ENCODE data around the gene THRB. TPM values are rescaled to one million over a fixed set of nuclear protein-coding genes. Genes with fewer than 3 reads are reported as not detected.

THRB gene
- total RNA-seq, 1 experiment from 2014 or later, result 9.7 TPM

- Histone ChIP-seq H3F3A (ENCODE audit: insufficient read depth, low read depth) (no peaks in the 10 kb centered on the region), H3K27ac (no peak overlapping the region), H3K9me3 (ENCODE audit: insufficient read depth, low read depth) (no peaks in the 10 kb centered on the region), H3K36me3 (ENCODE audit: low read depth) (no peaks in the 10 kb centered on the region), H3K27me3 (ENCODE audit: insufficient read depth, low read depth) (no peaks in the 10 kb centered on the region), H3K79me2 (ENCODE audit: low read depth) (no peaks in the 10 kb centered on the region), H3K9me2 (ENCODE audit: insufficient read depth) (no peaks in the 10 kb centered on the region), H3K4me2 (no peak overlapping the region), H4K20me1 (ENCODE audit: insufficient read depth) (no peaks in the 10 kb centered on the region), H3K4me1 (replicated peaks; ENCODE audit: insufficient read depth) (no peaks in the 10 kb centered on the region), H2AFZ (no peak overlapping the region), H3K4me3 (no peak overlapping the region)
- DNase-seq, result no peak
- ChIA-PET CTCF (interaction anchor here (0.7 kb wide), 1 partner anchor 75 kb away, joined by 8 read pairs; no protein-coding TSS in a partner anchor), POLR2A (ENCODE audit: unreplicated experiment) (no interaction called here)
- TF ChIP-seq, protein P1, sequence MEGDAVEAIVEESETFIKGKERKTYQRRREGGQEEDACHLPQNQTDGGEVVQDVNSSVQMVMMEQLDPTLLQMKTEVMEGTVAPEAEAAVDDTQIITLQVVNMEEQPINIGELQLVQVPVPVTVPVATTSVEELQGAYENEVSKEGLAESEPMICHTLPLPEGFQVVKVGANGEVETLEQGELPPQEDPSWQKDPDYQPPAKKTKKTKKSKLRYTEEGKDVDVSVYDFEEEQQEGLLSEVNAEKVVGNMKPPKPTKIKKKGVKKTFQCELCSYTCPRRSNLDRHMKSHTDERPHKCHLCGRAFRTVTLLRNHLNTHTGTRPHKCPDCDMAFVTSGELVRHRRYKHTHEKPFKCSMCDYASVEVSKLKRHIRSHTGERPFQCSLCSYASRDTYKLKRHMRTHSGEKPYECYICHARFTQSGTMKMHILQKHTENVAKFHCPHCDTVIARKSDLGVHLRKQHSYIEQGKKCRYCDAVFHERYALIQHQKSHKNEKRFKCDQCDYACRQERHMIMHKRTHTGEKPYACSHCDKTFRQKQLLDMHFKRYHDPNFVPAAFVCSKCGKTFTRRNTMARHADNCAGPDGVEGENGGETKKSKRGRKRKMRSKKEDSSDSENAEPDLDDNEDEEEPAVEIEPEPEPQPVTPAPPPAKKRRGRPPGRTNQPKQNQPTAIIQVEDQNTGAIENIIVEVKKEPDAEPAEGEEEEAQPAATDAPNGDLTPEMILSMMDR (conservative IDR thresholded peaks at IDR 0.05), result no peak
- TF ChIP-seq EZH2 (IDR thresholded peaks at IDR 0.05; ENCODE audit: low read depth), result no peak
- BruUV-seq (replicated peaks), result no TSS peak
- intact Hi-C loops (cut with micrococcal nuclease; ENCODE audit: unreplicated experiment), result loop anchor here (10.0 kb wide), 2 partner anchors 53 to 103 kb away; no protein-coding TSS in a partner anchor
Observed at GRCh38 chr3:24261521-24261920, 233.1 kb downstream of the THRB start.

DNA sequence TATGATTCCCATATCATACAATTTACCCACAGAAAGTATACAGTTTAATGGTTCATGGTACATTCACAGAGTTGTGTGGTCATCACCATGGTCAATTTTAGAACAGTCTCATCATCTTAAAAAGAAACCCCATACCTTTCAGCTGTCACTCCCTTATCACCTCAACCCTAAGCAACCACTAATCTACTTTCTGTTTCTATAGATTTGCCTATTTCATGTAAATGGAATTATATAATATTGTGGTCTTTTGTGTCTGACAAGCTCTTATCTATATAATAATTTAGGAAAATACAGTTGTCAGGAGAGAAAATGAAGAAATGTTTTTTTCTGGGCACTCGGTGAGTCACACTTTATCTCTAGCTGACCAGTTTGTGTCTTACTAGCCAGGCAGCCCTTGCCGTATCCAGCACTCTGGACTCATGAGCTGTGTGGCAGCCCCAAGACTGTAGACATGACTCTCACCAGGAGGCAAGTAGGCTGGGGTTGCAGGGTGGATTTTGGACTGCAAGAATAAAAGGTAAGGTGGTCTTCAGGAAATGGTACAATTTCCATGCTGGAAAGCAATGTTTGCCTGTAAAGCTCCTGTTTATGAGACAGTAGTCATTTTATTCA, 234.6 kb downstream of the THRB start:
- Histone ChIP-seq H2AFZ (no peak overlapping the region), H3K4me2 (no peak overlapping the region), H3F3A (ENCODE audit: insufficient read depth, low read depth) (no peaks in the 10 kb centered on the region), H4K20me1 (ENCODE audit: insufficient read depth) (no peaks in the 10 kb centered on the region), H3K4me3 (no peak overlapping the region), H3K79me2 (ENCODE audit: low read depth) (no peaks in the 10 kb centered on the region), H3K9me2 (ENCODE audit: insufficient read depth) (no peaks in the 10 kb centered on the region), H3K4me1 (replicated peaks; ENCODE audit: insufficient read depth) (no peaks in the 10 kb centered on the region), H3K27me3 (ENCODE audit: insufficient read depth, low read depth) (no peaks in the 10 kb centered on the region), H3K27ac (no peak overlapping the region), H3K9me3 (ENCODE audit: insufficient read depth, low read depth) (no peaks in the 10 kb centered on the region), H3K36me3 (ENCODE audit: low read depth) (no peaks in the 10 kb centered on the region)
- no peak for TF ChIP-seq EZH2 (IDR thresholded peaks at IDR 0.05; ENCODE audit: low read depth)
- TF ChIP-seq, protein P1 (conservative IDR thresholded peaks at IDR 0.05), result no peak
- no TSS peak for BruUV-seq (replicated peaks)
- ChIA-PET CTCF (interaction anchor here (0.6 kb wide), 2 partner anchors 324 to 897 kb away, joined by 5 to 6 read pairs; no protein-coding TSS in a partner anchor), POLR2A (ENCODE audit: unreplicated experiment) (interaction anchor here (0.6 kb wide), 1 partner anchor 233 kb away, joined by 6 read pairs; no protein-coding TSS in a partner anchor)
- intact Hi-C loops (cut with micrococcal nuclease; ENCODE audit: unreplicated experiment), result loop anchor here (10.0 kb wide), 2 partner anchors 55 to 105 kb away; no protein-coding TSS in a partner anchor
- DNase-seq, result no peak

DNA sequence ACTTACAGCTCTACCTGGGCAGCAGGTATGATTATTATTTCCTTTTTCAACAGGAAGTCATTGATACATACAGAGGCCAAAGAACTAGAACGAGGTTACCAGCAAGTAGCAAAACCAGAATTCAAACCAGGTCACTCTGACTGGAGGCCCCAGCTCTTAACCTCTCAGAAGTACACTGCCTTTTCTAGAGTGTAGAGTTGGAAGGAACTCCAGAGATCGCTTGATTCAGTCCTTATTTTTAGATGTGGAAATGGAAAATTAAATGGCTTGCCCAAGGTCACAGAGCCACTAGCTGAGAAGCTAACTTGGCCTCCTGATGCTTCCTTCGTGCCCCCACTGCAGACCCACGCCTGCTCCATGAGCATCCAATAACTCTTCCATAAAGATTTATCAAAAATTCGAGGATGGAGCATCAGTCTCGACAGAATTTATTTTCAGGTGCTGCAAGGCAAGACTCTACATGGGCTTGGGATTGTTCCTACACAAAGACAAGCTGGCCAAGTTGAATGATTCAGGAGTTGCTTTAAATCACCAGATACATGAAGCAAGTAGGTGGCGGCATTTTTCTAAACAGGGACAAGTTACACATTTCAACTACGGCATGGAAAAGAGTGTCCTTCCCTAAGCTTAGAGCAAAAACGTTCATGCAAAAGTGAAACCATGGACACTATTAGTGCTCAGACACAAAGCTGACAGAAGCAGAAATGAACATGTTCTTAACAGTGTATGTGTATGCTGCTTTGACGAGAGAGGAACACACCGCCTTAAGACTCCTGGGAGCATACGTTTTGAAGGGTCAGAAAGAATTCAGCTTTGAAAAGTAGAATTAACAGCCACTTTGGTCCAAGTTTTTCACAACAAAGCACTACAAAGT, 235.7 kb downstream of the THRB start:
- Histone ChIP-seq H4K20me1 (ENCODE audit: insufficient read depth) (no peaks in the 10 kb centered on the region), H3K9me2 (ENCODE audit: insufficient read depth) (no peaks in the 10 kb centered on the region), H3K4me3 (no peak overlapping the region), H3K27me3 (ENCODE audit: insufficient read depth, low read depth) (no peaks in the 10 kb centered on the region), H3K27ac (no peak overlapping the region), H3K9me3 (ENCODE audit: insufficient read depth, low read depth) (no peaks in the 10 kb centered on the region), H3K36me3 (ENCODE audit: low read depth) (no peaks in the 10 kb centered on the region), H3K4me1 (replicated peaks; ENCODE audit: insufficient read depth) (no peaks in the 10 kb centered on the region), H3K4me2 (no peak overlapping the region), H2AFZ (no peak overlapping the region), H3K79me2 (ENCODE audit: low read depth) (no peaks in the 10 kb centered on the region), H3F3A (ENCODE audit: insufficient read depth, low read depth) (no peaks in the 10 kb centered on the region)
- no TSS peak for BruUV-seq (replicated peaks)
- no peak for DNase-seq
- intact Hi-C loops (cut with micrococcal nuclease; ENCODE audit: unreplicated experiment), result no loop called here
- TF ChIP-seq, protein P1 (conservative IDR thresholded peaks at IDR 0.05), result no peak
- no peak for TF ChIP-seq EZH2 (IDR thresholded peaks at IDR 0.05; ENCODE audit: low read depth)
- POLR2A ChIA-PET (ENCODE audit: unreplicated experiment), result no interaction called here
- CTCF ChIA-PET, result interaction anchor here (0.6 kb wide), 1 partner anchor 10 kb away, joined by 4 read pairs; no protein-coding TSS in a partner anchor
